ENCODE data around the gene GABRD. TPM values are rescaled to one million over a fixed set of nuclear protein-coding genes. Genes with fewer than 3 reads are reported as not detected.

The GABRD gene
- total RNA-seq, 1 donor from 2014 or later, result not detected

DNA sequence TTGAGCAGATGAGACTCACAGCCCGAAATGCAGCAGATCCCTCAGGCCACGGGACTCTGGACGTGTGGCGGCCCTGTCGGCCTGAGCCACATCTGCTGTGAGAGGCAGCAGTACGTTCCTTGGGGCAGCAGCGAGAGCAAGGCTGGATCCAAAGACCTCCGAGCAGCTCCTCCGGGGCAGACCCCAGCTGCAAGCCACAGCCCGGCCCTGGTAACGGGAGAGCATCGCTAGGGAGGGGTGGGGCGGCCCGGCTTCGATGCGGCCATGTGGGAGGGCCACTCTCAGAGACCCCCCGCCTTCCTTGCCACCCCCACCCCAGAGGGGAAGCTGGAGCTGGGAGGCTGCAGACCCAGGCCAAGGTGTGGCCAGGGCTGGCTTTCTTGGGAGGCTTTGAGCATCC is 48.8 kb downstream of the GABRD start:
- no peaks in the 10 kb centered on the region for H4K20me1 ChIP-seq (ENCODE audit: insufficient read depth, low read length)
- TF ChIP-seq EZH2 (IDR thresholded peaks at IDR 0.05; ENCODE audit: insufficient read depth, low read length), result no peak
- TF ChIP-seq, protein P1, sequence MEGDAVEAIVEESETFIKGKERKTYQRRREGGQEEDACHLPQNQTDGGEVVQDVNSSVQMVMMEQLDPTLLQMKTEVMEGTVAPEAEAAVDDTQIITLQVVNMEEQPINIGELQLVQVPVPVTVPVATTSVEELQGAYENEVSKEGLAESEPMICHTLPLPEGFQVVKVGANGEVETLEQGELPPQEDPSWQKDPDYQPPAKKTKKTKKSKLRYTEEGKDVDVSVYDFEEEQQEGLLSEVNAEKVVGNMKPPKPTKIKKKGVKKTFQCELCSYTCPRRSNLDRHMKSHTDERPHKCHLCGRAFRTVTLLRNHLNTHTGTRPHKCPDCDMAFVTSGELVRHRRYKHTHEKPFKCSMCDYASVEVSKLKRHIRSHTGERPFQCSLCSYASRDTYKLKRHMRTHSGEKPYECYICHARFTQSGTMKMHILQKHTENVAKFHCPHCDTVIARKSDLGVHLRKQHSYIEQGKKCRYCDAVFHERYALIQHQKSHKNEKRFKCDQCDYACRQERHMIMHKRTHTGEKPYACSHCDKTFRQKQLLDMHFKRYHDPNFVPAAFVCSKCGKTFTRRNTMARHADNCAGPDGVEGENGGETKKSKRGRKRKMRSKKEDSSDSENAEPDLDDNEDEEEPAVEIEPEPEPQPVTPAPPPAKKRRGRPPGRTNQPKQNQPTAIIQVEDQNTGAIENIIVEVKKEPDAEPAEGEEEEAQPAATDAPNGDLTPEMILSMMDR (IDR thresholded peaks at IDR 0.05; ENCODE audit: insufficient read depth, low read depth, low read length), result no peak
- peaks cover 33% of the 10 kb centered on the region for H3K36me3 Mint-ChIP-seq (ENCODE audit: low read depth, unreplicated experiment)
- H3K36me3 ChIP-seq (ENCODE audit: insufficient read depth, low read length), result no peaks in the 10 kb centered on the region
- H3K27ac Mint-ChIP-seq (ENCODE audit: unreplicated experiment), result no peak overlapping the region
- no peaks in the 10 kb centered on the region for H3K9me3 ChIP-seq (ENCODE audit: insufficient read depth, low read depth, low read length)
- no peaks in the 10 kb centered on the region for H3K27me3 ChIP-seq (ENCODE audit: insufficient read depth, low read length)
- H3K4me2 ChIP-seq (ENCODE audit: low read length), result no peak overlapping the region
- no peak overlapping the region for H2AFZ ChIP-seq (ENCODE audit: low read depth, low read length)
- H3K27ac ChIP-seq (ENCODE audit: low read depth, low read length), result no peak overlapping the region
- no peak for FAIRE-seq
- no peak overlapping the region for H3K4me3 ChIP-seq (ENCODE audit: insufficient read depth, low read depth, low read length)
- H3K9ac ChIP-seq (ENCODE audit: low read length), result no peak overlapping the region
- peaks cover 14% of the 10 kb centered on the region for H3K9me3 Mint-ChIP-seq (ENCODE audit: unreplicated experiment)
- no peak for DNase-seq (ENCODE audit: low read depth)
- H3K27me3 Mint-ChIP-seq (ENCODE audit: low read depth, unreplicated experiment), result no peaks in the 10 kb centered on the region
- no peak overlapping the region for H3K4me3 Mint-ChIP-seq (ENCODE audit: unreplicated experiment)
- H3K79me2 ChIP-seq (ENCODE audit: insufficient read depth, low read length), result no peaks in the 10 kb centered on the region
- no peaks in the 10 kb centered on the region for H3K4me1 Mint-ChIP-seq (ENCODE audit: low read depth, unreplicated experiment)
- H3K4me1 ChIP-seq (ENCODE audit: insufficient read depth, low read length), result no peaks in the 10 kb centered on the region

DNA sequence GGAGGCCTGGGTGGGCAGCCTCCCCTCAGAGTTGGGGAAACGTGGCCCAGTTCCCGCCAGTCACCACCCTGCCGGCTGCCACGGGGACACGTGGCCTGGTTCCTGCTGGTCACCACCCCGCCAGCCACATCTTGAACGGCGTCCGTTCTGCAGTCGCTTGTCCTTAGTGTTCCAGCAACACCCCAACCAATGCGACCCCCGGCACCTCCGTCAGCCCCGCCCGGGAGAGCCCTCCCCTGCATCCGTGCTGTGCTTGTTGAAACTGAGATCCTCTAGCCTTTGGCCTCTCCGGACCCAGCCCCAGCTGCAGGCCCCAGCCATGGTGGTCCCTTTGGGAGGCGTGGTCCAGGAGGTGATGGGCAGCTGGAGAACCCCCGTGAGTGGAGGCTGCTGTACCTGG is 49.8 kb downstream of the GABRD start:
- no peaks in the 10 kb centered on the region for H3K27me3 ChIP-seq (ENCODE audit: insufficient read depth, low read length)
- no peaks in the 10 kb centered on the region for H3K36me3 ChIP-seq (ENCODE audit: insufficient read depth, low read length)
- Mint-ChIP-seq H3K4me1 (ENCODE audit: low read depth, unreplicated experiment) (no peaks in the 10 kb centered on the region), H3K27ac (ENCODE audit: unreplicated experiment) (no peak overlapping the region), H3K27me3 (ENCODE audit: low read depth, unreplicated experiment) (no peaks in the 10 kb centered on the region), H3K9me3 (ENCODE audit: unreplicated experiment) (peaks cover 14% of the 10 kb centered on the region), H3K4me3 (ENCODE audit: unreplicated experiment) (no peak overlapping the region), H3K36me3 (ENCODE audit: low read depth, unreplicated experiment) (peaks cover 29% of the 10 kb centered on the region)
- TF ChIP-seq, protein P1 (IDR thresholded peaks at IDR 0.05; ENCODE audit: insufficient read depth, low read depth, low read length), result no peak
- H3K4me3 ChIP-seq (ENCODE audit: insufficient read depth, low read depth, low read length), result no peak overlapping the region
- DNase-seq (ENCODE audit: low read depth) (no peak), FAIRE-seq (no peak)
- no peaks in the 10 kb centered on the region for H4K20me1 ChIP-seq (ENCODE audit: insufficient read depth, low read length)
- H2AFZ ChIP-seq (ENCODE audit: low read depth, low read length), result no peak overlapping the region
- no peak overlapping the region for H3K27ac ChIP-seq (ENCODE audit: low read depth, low read length)
- H3K4me2 ChIP-seq (ENCODE audit: low read length), result no peak overlapping the region
- no peak overlapping the region for H3K9ac ChIP-seq (ENCODE audit: low read length)
- H3K4me1 ChIP-seq (ENCODE audit: insufficient read depth, low read length), result no peaks in the 10 kb centered on the region
- no peaks in the 10 kb centered on the region for H3K79me2 ChIP-seq (ENCODE audit: insufficient read depth, low read length)
- no peaks in the 10 kb centered on the region for H3K9me3 ChIP-seq (ENCODE audit: insufficient read depth, low read depth, low read length)

DNA sequence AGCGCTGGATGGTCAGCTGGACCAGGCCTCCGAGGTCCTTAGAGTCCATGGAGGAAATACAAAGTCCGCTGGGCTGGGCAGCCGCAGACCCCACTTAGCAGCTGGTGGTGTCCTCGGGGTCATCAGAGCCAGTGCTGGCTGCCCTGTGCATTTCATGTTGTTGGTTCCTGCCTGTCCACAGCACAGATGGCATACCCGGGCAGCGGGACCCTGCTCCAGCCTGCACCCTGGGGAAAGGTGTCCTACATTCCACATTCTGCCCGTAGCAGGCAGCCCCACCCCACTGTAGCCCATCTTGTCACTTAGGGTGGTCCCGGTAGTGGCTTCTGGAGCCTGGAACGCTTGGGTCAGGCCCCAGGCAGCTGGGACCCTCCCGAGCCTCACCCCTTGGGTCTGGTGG is 50.9 kb downstream of the GABRD start:
- no peaks in the 10 kb centered on the region for H3K4me1 ChIP-seq (ENCODE audit: insufficient read depth, low read length)
- H3K4me2 ChIP-seq (ENCODE audit: low read length), result no peak overlapping the region
- H3K4me3 ChIP-seq (ENCODE audit: insufficient read depth, low read depth, low read length), result no peak overlapping the region
- no peaks in the 10 kb centered on the region for H3K4me1 Mint-ChIP-seq (ENCODE audit: low read depth, unreplicated experiment)
- H3K27ac ChIP-seq (ENCODE audit: low read depth, low read length), result no peak overlapping the region
- H2AFZ ChIP-seq (ENCODE audit: low read depth, low read length), result no peak overlapping the region
- no peaks in the 10 kb centered on the region for H3K9me3 ChIP-seq (ENCODE audit: insufficient read depth, low read depth, low read length)
- H3K27ac Mint-ChIP-seq (ENCODE audit: unreplicated experiment), result no peak overlapping the region
- peaks cover 3% of the 10 kb centered on the region for H3K27me3 ChIP-seq (ENCODE audit: insufficient read depth, low read length)
- no peaks in the 10 kb centered on the region for H3K36me3 ChIP-seq (ENCODE audit: insufficient read depth, low read length)
- H3K79me2 ChIP-seq (ENCODE audit: insufficient read depth, low read length), result no peaks in the 10 kb centered on the region
- H3K4me3 Mint-ChIP-seq (ENCODE audit: unreplicated experiment), result no peak overlapping the region
- H3K36me3 Mint-ChIP-seq (ENCODE audit: low read depth, unreplicated experiment), result peaks cover 20% of the 10 kb centered on the region
- peaks cover 11% of the 10 kb centered on the region for H3K9me3 Mint-ChIP-seq (ENCODE audit: unreplicated experiment)
- no peaks in the 10 kb centered on the region for H3K27me3 Mint-ChIP-seq (ENCODE audit: low read depth, unreplicated experiment)
- FAIRE-seq (no peak), DNase-seq (ENCODE audit: low read depth) (no peak)
- H4K20me1 ChIP-seq (ENCODE audit: insufficient read depth, low read length), result no peaks in the 10 kb centered on the region
- no peak overlapping the region for H3K9ac ChIP-seq (ENCODE audit: low read length)
- TF ChIP-seq EZH2 (IDR thresholded peaks at IDR 0.05; ENCODE audit: insufficient read depth, low read length), result no peak
- TF ChIP-seq, protein P1 (IDR thresholded peaks at IDR 0.05; ENCODE audit: insufficient read depth, low read depth, low read length), result no peak
